Vagina (tissue), 2 donors: ENCODE data around the gene THUMPD1.
A peak's percentile ranks its signal among the peaks of the same experiment; 100 is the strongest.

Source experiments
- CTCF ChIP-seq, 3 experiments: fragments of 450-650 bp in 2 of 3; fragments of 200-600 bp in 1 of 3; sonication (generic) in 1 of 3; IDR thresholded peaks; one replicate each; pipeline ENCODE4 v1.5.1; 2017 to 2019; ENCODE audit warnings: antibody characterized with exemption in 3 of 3, mild to moderate bottlenecking in 2 of 3, moderate library complexity in 2 of 3
- POLR2A ChIP-seq, 2 donors: fragments of 450-650 bp; IDR thresholded peaks; one replicate each; pipeline ENCODE4 v1.6.1; 2017; ENCODE audit warnings: antibody characterized with exemption in 2 of 2, mild to moderate bottlenecking in 2 of 2, moderate library complexity in 2 of 2
- POLR2AphosphoS5 ChIP-seq, 2 donors: sonication (generic); formaldehyde crosslinking; IDR thresholded peaks; one replicate each; pipeline ENCODE4 v1.9.0; 2017; ENCODE audit warnings: antibody characterized with exemption in 2 of 2, mild to moderate bottlenecking in 2 of 2, low read depth in 1 of 2; ENCODE audit not compliant: insufficient read depth in 1 of 2

- no peak for TF ChIP-seq CTCF (IDR thresholded peaks at IDR 0.05)
- peak in 1 of 2 donors; percentile 63 for TF ChIP-seq POLR2A (IDR thresholded peaks at IDR 0.05)
- no peak for TF ChIP-seq POLR2AphosphoS5 (IDR thresholded peaks at IDR 0.05; ENCODE audit: insufficient read depth in 1 of 2, low read depth in 1 of 2)
Measured at GRCh38 chr16:20740901-20741521, 607 bp downstream of the THUMPD1 start.
